Left cardiac atrium (tissue), 4 donors: ENCODE data around the gene DDC. TPM values are rescaled to one million over a fixed set of nuclear protein-coding genes. Genes with fewer than 3 reads are reported as not detected.
"Not testable (repeated sequence)": the region's sequence is repeated elsewhere in the genome, so short reads cannot be mapped to it uniquely, and the experiment has no call there.

Experiments used
- ATAC-seq, 2 donors: fragments of 200-7000 bp; cut with Tn5 transposase; one replicate each; pipeline ENCODE4 v1.9.1; 2020; ENCODE audit warnings: mild to moderate bottlenecking in 2 of 2, moderate library complexity in 2 of 2
- DNase-seq: peaks from one replicate; pipeline ENCODE4 v3.0.0-alpha.2; 2020
- intact Hi-C, 2 donors: fragments of 100-400 bp; cut with DNase I; formaldehyde crosslinking; loops; one replicate each; pipeline versions ENCODE4 v1.14.1 to v1.15.1; 2022 to 2023
- total RNA-seq, 2 donors: library from RNA; stranded (reverse); fragmentation: NEBNext Ultra II Directional; extraction: Animal tissue kit (Norgen Biotek cat#: 25700); gene quantifications; one replicate each; pipeline ENCODE4 v1.2.1, GENCODE V29; 2021
- donor health status: DM: no; HTN: yes; CAD: no.
- donor health status: DM: no; HTN: yes; CAD: no; lungs with severe emphysema.
- donor health status: DM: yes; HTN: yes; CAD: no.
- donor health status: Dilated cardiomyopathy.

The DDC gene
- total RNA-seq, 2 donors from 2014 or later, result not detected

- ATAC-seq, result no peak
- no peak for DNase-seq
- intact Hi-C loops, result loop anchor here (5.0 to 10.0 kb wide), 2 partner anchors 124 to 127 kb away; no protein-coding TSS in a partner anchor
These were observed 26.6 kb upstream of the DDC start for GRCh38 chr7:50591480-50592438.

DNA sequence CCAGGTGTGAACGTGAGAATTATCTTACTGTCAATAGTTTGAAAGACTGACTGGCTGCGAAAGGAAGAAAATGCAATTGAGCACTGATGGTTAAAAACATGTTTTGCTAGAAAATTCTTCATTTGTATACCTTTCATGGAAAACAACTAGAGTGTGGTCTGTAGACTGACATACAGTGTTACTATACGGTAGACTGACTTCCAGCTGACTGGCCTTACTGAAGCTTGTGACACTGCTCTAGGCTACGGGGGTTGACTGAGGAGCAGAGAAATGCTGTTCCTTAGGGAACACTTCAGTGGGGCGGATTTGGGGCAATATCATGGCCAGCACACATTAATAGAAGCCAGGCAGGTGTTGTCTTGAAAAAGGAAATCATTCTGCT, 25.9 kb upstream of the DDC start:
- ATAC-seq (no peak), DNase-seq (no peak)
- intact Hi-C loops, result loop anchor here (5.0 to 10.0 kb wide), 2 partner anchors 124 to 126 kb away; no protein-coding TSS in a partner anchor

- DNase-seq, result no peak
- ATAC-seq, result no peak
- intact Hi-C loops, result loop anchor here (5.0 to 10.0 kb wide), 2 partner anchors 123 to 126 kb away; no protein-coding TSS in a partner anchor
These were observed 25.3 kb upstream of the DDC start for GRCh38 chr7:50590535-50590934.

GRCh38 chr7:50589364-50589763, 24.2 kb upstream of the DDC start:
- DNase-seq (no peak), ATAC-seq (no peak)
- intact Hi-C loops, result no loop called here

DNA sequence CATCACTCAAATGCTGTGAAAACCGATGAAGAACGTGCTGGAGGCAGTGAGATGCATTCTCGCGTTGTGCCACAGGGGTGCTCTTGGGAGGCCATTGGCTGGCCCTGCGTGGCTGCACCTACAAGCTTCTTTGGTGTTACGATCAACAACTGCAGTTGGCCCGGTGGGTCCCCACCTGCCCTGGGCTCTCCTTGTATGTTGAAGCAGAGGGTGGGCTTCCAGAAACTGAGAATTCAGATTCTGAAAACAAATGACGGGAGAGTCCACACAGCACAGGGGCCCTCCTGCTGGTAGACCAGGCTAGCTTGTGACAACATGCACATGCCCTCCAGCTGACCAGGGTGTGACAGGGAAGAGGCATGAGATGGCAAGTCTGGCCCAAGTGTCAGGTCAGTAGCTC, 23.7 kb upstream of the DDC start:
- DNase-seq, result no peak
- intact Hi-C loops, result no loop called here
- ATAC-seq, result peak in 1 of 2 donors; percentile 27

DNA sequence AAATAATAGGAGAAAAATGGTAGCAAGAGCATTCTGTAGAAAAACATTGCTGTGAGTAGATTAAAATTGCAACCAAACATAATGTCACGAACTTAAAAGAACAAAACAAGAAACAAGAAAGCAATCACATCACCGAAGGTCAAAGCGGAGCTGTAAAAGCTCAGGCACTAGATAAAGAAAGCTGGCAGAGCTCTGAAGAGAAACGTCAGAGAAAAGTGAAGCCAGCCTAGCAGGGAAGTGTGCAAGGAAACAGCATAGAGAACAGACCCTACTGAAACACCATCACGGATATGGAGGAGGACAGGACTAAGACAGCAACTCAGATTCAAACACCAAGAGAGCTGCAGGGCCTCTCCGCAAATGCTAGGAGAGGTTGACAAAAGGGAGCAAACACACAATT, 22.5 kb upstream of the DDC start:
- intact Hi-C loops, result no loop called here
- DNase-seq (no peak), ATAC-seq (no peak)

DNA sequence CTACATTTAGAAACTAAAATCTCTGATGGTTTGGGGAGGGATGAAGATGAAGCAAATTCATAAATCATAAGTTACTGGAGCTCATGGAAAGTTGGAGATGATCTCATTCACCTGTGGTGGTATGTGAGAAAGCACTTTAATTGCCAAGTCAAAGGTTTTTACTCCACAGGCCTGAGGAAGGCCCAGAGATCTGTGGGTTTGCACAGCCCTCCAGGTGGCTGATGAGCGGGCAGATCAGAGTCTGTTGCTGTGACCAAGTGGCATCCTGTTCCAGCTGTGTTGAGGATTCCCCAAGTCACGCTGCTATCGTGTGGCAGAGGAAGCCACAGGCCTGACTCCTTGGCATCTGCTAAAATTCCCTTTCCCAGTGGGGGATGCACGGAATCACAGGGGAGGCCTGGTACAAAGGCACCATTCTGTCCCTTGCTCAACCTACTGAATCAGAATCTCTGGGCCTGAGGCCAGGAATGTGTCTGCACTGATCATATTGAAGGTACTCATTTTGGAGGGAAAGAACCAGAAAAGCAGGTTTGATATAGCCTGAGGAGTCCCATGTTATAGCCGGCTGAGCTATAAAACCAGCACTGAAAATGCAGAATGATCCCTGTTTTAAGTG, 19.7 kb upstream of the DDC start:
- intact Hi-C loops, result no loop called here
- no peak for ATAC-seq

DNA sequence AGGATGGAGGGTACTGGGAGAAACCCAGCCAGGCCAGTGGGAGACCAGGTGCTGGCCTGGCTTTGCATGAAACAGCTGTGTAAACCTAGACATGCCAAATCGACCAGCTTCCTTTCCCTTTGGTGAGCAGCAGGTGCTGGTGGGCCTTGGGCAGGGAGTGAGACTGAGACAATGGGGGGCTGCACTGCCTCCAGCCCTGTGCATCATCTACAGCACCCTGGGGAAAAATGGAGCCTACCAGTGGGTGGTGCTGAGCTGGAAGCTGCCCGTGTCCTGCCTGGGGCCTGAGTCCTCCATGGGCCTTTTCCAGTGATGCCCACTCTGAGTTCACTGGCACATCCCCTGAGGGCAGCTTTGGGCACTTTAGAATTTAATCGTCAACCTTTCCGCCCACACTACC, 19.2 kb upstream of the DDC start:
- ATAC-seq (no peak), DNase-seq (no peak)
- intact Hi-C loops, result no loop called here

More for the DNA sequence above, 19.7 kb upstream of the DDC start:
- DNase-seq, result no peak

- ATAC-seq, intact Hi-C loops, DNase-seq: not testable (repeated sequence)
These were observed 18.1 kb upstream of the DDC start for GRCh38 chr7:50583295-50583694.

GRCh38 chr7:50582271-50582670, 17.1 kb upstream of the DDC start:
- intact Hi-C loops, ATAC-seq, DNase-seq: not testable (repeated sequence)

DNA sequence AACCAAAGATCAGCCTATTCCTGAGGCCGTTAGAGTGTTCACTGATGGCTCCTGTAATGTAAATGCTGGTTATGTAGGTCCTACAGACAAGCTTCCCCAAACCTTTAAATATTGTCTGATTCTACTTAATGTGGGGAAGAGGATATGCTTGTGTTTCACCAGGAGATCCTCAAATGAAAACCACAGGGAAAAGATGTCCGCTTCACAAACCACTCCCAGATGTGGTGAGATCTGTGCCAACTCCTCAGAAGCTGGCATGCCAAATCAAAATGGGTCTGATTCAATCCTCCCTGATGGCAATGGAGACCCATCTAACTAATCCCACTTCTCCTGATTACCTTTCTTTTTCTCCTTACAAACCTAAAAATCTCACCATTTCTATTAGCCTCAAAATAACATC, 15.5 kb upstream of the DDC start:
- DNase-seq, intact Hi-C loops, ATAC-seq: not testable (repeated sequence)

DNA sequence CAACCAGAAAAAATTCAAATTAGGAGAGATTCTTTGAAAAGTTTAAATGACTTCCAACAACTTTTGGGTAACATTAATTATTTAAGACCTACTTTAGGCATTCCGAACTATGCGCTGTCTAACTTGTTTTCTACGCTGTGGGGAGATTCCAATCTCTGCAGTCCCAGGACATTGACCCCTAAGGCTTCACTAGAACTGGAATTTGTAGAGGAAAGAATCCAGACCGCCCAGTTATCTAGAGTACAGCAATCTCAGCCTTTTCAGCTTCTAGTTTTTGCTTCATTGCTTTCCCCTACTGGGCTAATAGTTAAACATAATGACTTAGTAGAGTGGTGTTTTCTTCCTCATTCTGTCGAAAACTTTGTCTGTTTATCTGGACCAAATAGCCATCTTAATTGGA, 14.9 kb upstream of the DDC start:
- ATAC-seq, result no peak
- intact Hi-C loops, result no loop called here
- no peak for DNase-seq

GRCh38 chr7:50578105-50578504, 12.9 kb upstream of the DDC start:
- intact Hi-C loops, ATAC-seq, DNase-seq: not testable (repeated sequence)

DNA sequence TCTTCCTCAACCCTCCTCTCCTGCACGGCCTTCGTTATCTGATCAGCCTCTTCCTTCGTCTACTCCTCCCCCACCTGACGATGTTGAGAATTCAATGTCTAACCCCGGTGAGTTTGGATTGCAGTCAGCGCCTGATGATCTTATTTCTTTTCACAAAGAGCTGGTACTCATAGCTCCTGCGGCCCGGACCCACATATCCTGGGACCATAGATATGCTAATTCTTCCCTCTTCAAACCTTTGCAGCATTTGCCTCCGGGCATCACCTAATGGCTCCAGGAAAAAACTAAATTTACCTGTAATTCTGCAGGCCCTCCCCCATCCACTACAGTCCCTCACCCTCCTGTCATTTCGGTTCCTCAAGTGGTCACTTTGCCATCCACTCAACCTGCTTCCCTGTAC, 12.4 kb upstream of the DDC start:
- intact Hi-C loops, result no loop called here
- ATAC-seq (no peak), DNase-seq (no peak)

DNA sequence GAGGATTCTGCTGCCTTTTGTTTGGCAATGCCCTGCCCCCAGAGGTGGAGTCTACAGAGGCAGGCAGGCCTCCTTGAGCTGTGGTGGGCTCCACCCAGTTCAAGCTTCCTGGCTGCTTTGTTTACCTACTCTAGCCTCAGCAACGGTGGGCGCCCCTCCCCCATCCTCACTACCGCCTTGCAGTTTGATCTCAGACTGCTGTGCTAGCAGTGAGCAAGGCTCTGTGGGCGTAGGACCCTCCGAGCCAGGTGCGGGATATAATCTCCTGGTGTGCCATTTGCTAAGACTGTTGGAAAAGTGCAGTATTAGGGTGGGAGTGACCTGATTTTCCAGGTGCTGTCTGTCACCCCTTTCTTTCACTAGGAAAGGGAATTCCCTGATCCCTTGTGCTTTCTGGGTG, 11.2 kb upstream of the DDC start:
- ATAC-seq, intact Hi-C loops, DNase-seq: not testable (repeated sequence)

GRCh38 chr7:50567715-50568261, 2.6 kb upstream of the DDC start:
- intact Hi-C loops, result no loop called here
- DNase-seq (no peak), ATAC-seq (no peak)

DNA sequence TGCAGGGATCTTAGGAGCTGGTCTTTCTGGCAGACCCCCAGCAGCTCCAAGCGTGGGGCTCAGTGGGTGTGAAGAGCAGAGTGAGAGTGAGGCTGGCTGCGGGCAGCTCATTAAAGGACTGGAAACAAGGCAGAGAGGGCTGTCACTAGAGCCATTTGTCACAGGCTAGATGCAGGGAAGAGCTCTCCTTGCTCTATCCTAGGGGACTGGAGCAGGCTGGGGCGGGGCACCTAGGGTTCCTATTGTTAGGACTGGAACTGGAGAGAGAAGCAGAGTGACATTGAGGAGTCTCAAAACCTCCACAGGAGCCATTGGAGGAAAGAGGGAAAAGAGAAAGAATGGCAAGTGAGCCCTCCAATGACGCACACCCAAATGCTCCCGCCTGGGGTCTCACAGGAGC, 772 bp upstream of the DDC start:
- intact Hi-C loops, result no loop called here
- DNase-seq (no peak), ATAC-seq (no peak)

- no peak for ATAC-seq
- no peak for DNase-seq
- intact Hi-C loops, result no loop called here
These were observed 333 bp upstream of the DDC start for GRCh38 chr7:50565559-50565916.

DNA sequence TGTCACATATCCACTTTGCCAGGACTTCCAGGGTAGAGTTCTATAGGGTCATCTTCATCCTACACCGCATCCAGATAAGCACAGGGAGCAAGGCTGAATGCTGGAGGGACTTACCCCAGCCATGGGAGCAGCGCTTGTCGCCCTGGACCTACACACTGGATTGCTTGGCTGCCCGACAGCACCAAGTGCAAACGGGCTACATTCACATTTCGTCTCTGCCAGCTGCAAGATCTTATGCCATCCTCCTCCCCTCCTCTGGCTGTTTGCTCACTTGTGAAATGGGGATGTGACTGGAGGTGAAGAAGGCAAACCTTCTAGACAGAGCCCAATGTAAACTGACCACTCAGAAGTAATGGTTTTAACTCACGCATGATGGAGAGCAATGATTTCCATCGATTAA, 1.0 kb downstream of the DDC start:
- intact Hi-C loops, result no loop called here
- no peak for DNase-seq
- peak in 1 of 2 donors; percentile 47 for ATAC-seq

DNA sequence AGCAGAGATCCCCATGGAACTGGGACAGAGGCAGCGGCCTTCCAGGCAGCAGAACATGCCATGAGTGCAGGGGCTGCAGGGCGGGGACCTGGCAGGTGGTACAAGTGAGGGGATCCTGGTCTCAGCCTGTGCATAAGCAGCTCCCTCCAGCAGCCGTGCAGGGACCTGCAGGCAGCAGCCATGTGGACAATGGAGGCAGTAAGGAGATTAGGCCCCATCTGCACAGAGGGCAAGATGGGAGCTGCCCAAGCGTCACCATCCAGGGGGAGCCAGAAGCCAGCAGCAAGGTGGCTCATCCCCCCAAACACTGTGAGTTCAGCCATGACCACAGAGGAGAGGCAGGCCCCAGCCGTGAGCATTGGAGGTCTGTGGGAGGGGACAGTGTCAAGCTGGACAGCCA, 3.1 kb downstream of the DDC start:
- DNase-seq (no peak), ATAC-seq (no peak)
- intact Hi-C loops, result no loop called here
